ENCODE results near the gene TYK2.

GRCh38 chr19:10428996-10429381 lies 48.6 kb upstream of the TYK2 start:
- TF ChIP-seq, protein P1, sequence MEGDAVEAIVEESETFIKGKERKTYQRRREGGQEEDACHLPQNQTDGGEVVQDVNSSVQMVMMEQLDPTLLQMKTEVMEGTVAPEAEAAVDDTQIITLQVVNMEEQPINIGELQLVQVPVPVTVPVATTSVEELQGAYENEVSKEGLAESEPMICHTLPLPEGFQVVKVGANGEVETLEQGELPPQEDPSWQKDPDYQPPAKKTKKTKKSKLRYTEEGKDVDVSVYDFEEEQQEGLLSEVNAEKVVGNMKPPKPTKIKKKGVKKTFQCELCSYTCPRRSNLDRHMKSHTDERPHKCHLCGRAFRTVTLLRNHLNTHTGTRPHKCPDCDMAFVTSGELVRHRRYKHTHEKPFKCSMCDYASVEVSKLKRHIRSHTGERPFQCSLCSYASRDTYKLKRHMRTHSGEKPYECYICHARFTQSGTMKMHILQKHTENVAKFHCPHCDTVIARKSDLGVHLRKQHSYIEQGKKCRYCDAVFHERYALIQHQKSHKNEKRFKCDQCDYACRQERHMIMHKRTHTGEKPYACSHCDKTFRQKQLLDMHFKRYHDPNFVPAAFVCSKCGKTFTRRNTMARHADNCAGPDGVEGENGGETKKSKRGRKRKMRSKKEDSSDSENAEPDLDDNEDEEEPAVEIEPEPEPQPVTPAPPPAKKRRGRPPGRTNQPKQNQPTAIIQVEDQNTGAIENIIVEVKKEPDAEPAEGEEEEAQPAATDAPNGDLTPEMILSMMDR (IDR thresholded peaks at IDR 0.05): no peak
- TF ChIP-seq POLR2A (IDR thresholded peaks at IDR 0.05): no peak

Measured in body of pancreas (tissue), 4 donors.